H54 (cell line): ENCODE results near the gene PSME3.
"Not testable (repeated sequence)": the region's sequence is repeated elsewhere in the genome, so short reads cannot be mapped to it uniquely, and the experiment has no call there.

Source experiments
- DNase-seq: peaks from one replicate; pipeline ENCODE4 v3.0.0; 2011; ENCODE audit warnings: low spot score, mixed read lengths; ENCODE audit not compliant: insufficient read length
- FAIRE-seq: peaks from 3 replicates; lab custom pipeline; 2011; peaks lifted over from hg19 to GRCh38; lab: Jason Lieb, UNC
- POLR2A ChIP-seq: IDR thresholded peaks from 2 replicates; pipeline ENCODE4 v1.6.1; 2011; ENCODE audit warnings: low read depth, mild to moderate bottlenecking, low read length

The PSME3 gene

DNA sequence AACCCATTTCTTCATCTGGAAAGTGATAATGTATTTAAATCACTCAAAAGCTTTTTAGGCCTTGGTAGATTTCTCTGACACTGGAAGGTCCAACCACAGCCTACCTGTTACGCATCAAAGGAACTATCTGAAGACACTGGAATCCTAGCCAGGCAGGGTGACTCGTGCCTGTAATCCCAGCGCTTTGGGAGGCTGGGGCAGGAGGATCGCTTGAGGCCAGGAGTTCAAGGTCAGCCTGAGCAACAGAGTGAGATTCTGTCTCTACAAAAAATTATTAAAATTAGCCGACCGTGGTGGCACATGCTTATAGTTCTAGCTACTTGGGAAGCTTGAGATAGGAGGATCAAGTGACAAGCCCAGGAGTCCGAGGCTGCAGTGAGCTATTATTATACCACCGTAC is 49.0 kb downstream of the PSME3 start:
- no peak for TF ChIP-seq POLR2A
- FAIRE-seq (no peak), DNase-seq (no peak)

DNA sequence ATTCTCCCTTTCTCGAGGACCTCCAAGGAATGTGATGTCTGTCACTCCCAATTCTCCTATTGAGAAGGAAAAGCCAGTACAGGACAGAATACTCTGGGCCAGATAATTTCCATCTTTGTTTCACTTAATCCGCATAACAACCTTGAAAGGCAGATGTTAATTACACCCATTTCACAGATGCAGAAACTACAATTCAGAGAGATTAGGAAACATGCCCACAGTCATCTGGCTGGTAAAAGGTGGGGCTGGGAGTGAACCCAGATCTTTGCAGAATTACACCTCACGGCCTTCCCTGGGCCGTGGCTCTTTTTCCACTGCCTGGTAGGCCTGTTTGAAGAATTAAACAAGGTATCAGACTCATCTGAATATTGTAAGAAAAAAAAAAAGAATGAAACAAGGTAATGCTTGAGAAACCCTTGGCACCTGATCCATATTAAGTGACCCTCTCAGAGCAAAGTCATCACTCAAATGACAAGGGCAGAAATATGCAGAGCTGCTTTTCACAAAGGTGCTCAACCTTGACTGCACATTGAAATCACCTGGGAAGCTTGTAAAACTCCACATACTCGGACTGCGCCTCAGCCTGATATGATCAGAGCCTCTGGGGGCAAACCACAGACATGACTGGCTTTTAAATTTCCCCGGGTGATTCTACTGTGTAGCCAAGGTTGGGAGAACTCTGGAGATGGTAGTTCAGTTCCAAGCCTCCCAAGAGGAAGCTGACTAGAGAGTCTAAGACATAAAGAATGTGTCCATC is 50.8 kb downstream of the PSME3 start:
- no peak for FAIRE-seq

DNA sequence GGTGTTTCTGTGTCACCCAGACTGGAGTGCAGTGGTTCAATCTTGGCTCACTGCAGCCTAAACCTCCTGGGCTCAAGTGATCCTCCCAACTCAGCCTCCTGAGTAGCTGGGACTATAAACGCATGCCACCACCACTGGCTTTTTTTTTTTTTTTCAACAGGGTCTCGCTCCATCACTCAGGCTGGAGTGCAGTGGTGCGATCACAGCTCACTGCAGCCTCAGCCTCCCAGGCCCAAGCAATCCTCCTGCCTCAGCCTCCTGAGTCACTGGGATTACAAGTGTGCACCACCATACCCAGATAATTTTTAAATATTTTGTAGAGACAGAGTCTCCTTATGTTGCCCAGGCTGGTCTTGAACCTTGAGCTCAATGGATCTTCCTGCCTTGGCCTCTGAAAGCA is 52.6 kb downstream of the PSME3 start:
- not testable (repeated sequence) for FAIRE-seq, DNase-seq

More for the DNA sequence above, 50.8 kb downstream of the PSME3 start:
- no peak for DNase-seq
- no peak for TF ChIP-seq POLR2A

DNA sequence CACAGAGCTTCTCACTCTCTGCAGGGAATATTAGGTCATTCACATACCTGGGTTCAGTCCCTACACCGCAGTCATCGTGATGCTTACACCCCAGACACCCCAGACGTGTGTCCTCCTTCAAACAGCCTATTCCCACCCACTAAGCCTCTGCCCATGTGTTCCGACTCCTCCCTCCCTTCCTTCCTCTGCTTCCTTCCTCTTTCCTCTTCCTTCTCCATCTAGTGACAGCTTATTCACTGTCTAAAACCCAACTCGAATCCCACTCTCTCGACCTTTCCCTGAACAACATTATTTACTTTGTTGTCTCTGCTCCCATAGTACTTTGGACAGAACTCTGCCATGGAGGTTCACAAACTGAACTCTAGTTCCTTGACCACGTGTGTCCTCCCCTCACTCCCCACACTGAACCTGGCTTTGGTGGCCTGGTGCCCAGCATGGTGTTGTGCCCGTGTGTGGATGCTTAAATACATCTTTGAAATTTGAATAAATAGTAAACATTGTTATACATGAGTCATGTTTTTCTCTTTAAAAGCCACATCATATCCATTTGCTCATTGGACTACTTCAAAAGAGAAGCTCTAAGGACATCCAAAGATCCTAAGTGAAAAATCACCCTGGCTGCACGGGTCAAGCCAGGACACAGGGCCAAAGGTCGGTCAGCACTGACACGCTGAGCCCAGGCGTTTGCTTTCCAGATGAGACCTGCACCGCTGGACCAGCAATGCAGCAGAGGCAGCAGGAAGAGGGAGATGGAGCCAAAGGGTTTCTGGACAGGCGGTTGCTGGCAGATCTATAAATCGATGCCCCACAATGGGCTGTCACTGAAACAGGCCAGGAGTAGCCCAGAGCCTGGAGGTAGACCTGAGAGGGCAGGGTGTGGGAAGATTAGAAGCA is 53.3 kb downstream of the PSME3 start:
- TF ChIP-seq POLR2A = no peak
- FAIRE-seq (no peak), DNase-seq (no peak)

DNA sequence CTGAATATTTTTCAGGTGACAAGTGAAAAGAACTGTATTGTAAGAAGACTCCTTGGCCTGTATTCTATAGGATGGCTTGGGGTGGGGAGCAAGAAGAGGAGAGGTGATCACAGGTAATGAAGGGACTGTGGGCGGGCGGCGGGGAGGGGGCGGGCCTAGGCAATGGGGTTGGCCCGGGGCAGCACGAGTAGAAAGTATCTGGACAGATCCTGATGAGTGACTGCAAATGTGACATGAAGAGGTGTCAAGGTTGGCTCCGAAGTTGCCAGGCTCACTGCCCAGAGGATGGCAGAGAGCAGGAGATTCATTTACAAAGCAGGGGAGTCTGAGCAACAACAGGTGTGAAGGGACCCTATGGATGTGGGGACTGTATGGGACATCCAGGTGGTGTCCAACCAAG is 56.6 kb downstream of the PSME3 start:
- FAIRE-seq = no peak
- DNase-seq = no peak
- no peak for TF ChIP-seq POLR2A

DNA sequence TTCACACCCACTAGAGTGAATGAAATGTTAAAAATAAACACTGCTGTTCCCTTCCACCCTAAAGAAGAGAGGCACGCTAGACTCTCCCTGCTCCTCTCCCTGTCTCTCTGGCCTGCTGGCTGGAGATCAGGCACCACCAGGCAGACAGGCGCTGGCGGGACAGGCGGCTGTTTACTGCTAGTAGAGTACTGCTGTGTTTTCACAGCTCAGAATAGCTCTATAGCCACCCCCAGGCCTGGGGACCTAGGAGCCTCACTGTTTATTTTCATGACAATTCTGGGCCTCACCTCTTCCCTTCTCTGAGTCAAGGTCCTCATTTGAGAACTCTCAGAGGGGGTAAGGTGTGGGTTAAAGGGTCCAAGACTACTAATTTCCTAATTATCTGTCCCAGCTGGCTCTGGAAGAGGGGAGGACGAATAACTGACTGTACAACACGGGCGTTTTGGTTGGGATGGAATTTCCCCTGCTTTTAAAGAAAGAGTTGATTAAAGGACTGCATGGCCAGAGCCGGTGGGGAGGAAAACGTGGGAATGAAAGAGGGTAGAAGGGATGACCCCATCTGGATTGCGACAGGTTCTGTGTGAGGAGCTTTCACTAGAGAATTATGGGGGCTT is 58.4 kb downstream of the PSME3 start:
- DNase-seq (no peak), FAIRE-seq (no peak)
- no peak for TF ChIP-seq POLR2A

DNA sequence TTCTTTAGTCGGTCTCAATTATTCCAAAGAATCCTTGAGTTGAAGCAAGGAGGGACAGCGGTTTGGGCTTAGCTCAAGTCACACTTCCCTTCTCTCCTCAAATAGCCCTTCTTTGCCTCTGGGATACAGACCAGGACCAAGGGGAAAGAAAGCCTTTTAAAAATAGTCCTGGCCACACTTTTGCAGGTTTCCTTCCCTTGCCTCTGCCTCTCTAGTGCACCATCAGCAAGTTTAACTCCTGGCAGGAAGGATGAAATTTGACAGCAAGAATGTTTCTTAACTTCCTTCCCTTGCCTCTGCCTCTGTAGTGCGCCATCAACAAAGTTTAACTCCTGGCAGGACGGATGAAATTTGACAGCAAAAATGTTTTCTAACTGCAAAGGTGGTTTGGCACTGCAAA is 60.2 kb downstream of the PSME3 start:
- no peak for TF ChIP-seq POLR2A
- no peak for FAIRE-seq
- no peak for DNase-seq
